ENCODE data around the gene SBNO2.
A peak's percentile ranks its signal among the peaks of the same experiment; 100 is the strongest.
"Not testable (repeated sequence)": the region's sequence is repeated elsewhere in the genome, so short reads cannot be mapped to it uniquely, and the experiment has no call there.

SBNO2 gene

DNA sequence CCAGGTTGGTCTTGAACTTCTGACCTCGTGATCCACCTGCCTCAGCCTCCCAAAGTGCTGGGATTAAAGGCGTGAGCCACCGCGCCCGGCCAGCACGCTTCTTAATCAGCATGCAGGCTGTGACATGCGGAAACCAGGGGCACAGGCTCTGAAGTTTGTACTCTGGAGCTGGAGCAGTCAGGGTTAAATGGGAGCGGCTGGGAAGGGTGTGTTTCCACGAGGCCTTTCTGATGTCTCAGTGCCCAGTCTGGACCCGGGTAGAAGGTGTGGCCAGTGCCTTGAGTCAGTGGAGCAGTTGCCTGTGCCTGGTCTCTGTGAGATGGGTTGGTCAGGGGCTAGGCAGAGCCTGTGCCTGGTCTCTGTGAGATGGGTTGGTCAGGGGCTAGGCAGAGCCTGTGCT, 34.8 kb upstream of the SBNO2 start:
- DNase-seq, result not testable (repeated sequence)

DNA sequence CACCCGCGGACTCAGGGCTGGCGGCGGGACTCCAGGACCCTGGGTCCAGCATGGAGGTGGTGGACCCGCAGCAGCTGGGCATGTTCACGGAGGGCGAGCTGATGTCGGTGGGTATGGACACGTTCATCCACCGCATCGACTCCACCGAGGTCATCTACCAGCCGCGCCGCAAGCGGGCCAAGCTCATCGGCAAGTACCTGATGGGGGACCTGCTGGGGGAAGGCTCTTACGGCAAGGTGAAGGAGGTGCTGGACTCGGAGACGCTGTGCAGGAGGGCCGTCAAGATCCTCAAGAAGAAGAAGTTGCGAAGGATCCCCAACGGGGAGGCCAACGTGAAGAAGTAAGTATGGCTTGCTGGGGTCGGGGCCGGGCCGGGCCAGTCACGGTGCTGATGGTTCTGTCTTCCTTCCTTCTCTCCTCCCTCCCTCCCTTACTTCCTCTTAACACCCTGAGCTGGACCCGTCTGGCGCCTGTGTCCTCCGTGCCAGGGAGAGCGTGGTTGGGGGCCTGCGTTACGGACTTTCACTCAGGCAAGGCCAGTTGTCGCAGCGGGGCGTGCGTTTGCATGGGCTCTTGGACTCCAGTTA, 32.9 kb upstream of the SBNO2 start:
- peak; percentile 27 for DNase-seq

DNA sequence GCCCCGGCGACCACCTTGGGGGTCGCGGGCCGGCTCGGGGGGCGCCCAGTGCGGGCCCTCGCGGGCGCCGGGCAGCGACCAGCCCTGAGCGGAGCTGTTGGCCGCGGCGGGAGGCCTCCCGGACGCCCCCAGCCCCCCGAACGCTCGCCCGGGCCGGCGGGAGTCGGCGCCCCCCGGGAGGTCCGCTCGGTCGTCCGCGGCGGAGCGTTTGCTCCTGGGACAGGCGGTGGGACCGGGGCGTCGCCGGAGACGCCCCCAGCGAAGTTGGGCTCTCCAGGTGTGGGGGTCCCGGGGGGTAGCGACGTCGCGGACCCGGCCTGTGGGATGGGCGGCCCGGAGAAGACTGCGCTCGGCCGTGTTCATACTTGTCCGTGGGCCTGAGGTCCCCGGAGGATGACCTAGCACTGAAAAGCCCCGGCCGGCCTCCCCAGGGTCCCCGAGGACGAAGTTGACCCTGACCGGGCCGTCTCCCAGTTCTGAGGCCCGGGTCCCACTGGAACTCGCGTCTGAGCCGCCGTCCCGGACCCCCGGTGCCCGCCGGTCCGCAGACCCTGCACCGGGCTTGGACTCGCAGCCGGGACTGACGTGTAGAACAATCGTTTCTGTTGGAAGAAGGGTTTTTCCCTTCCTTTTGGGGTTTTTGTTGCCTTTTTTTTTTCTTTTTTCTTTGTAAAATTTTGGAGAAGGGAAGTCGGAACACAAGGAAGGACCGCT, 32.2 kb upstream of the SBNO2 start:
- DNase-seq, result peak; percentile 18

- peak; percentile 99 for DNase-seq
Observed at GRCh38 chr19:1205114-1206099, 31.3 kb upstream of the SBNO2 start, which contains the start of gene STK11. Gene STK11 (plus strand): TSS chr19:1205778. CDS start chr19:1206914, 1,136 bp downstream.

DNA sequence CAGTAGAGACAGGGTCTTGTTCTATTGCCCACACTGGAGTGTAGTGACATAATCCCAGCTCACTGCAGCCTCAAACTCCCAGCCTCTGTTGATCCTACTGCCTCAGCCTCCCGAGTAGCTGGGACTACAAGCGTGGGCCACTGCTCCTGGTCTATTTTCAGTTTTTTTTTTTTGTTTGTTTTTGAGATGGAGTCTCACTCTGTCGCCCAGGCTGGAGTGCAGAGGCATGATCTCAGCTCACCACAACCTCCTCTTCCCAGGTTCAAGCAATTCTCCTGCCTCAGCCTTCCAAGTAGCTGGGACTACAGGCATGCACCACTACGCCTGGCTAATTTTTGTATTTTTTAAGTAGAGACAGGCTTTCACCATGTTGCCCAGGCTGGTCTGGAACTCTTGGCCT, 26.5 kb upstream of the SBNO2 start:
- not testable (repeated sequence) for DNase-seq

DNA sequence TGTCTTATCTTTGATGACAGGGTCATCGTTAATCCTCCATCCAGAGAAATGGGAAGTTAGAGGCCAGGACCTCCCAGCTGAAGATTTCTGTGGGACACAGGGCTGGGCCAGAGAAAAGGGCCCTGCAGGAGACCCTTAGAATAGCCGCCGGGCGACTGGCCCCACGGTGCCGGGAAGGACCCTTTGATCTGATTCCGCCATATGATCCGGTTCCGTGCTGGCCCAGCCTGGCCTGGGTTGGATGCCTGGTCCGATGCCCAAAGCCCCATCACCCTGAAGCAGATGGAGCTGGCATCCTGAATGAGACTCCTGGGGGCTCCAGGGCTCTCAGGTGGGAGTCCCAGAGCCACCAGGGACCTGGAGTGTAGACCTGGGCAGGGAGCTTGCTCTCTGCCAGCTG, 25.5 kb upstream of the SBNO2 start:
- DNase-seq, result no peak

GRCh38 chr19:1189419-1189818, 15.4 kb upstream of the SBNO2 start:
- DNase-seq, result peak; percentile 58

- no peak for DNase-seq
Observed at GRCh38 chr19:1183543-1184172, 9.6 kb upstream of the SBNO2 start.

DNA sequence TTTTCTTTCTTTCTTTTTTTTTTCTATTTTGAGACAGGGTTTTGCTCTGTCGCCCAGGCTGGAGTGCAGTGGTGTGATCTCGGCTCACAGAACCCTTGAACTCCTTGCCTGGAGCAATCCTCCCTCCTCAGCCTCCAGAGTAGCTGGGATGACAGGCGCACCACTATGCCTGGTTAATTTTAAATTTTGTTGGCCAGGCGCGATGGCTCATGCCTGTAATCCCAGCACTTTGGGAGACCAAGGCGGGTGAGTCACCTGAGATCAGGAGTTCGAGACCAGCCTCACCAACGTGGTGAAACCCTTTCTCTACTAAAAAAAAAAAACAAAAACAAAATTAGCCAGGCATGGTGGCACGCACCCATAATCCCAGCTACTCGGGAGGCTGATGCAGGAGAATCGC, 8.7 kb upstream of the SBNO2 start:
- DNase-seq, result no peak

GRCh38 chr19:1182068-1182467, 8.0 kb upstream of the SBNO2 start:
- no peak for DNase-seq

DNA sequence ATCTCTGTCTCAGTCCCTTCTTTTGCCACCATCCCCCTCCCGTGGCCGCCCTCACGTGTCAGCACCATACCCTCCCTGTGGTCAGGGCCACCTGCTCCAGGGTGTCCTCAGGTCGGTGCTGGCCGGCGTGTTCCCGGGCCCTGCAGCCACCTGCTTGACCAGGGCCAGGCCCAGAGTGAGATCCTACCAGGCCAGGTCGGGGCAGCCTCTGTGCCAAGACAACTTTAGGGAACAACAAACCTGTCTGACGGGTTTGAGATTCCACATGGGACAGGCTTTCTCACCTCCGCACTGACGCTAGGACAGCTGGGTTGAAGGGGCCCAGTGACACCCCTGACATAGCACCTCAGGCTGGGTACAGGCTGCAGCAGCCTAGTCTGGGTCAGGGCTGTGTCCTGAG, 7.5 kb upstream of the SBNO2 start:
- DNase-seq, result no peak

GRCh38 chr19:1177322-1178114, 3.5 kb upstream of the SBNO2 start:
- DNase-seq, result no peak

DNA sequence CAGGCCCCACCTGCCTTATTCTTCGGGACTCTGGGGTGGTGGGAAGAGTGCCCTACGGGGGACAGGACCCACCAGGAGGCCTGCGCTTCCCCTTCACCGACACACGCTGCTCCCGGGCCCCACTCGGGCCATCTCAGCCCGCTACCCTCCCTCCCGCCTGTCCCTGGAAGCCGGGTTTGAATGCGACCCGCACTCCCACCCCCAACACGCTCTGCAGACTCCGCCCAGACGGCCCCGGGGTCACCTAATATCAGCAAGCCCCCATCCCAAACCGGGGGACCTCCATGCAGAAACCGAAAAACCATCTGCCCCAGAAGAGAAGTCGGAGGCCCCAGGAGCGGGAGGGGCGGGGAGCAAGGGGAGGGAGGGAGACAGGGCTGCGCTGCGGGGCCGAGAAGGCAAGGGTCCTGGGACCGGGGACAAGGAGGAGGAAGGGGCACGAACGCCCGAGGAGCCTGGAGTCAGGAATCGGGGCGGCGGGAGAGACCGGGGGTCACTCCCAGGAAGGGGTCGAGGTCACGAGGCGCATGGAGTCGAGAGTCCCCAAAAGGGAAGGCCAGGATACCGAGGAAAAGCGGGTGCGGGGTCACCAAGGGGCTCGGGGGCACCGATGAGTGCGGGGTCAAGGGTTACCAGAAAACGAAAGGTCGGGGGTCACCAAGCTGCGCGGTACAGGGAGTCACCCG, 766 bp downstream of the SBNO2 start:
- peak; percentile 23 for DNase-seq

GRCh38 chr19:1172353-1173158, 1.5 kb downstream of the SBNO2 start:
- no peak for DNase-seq

- DNase-seq, result no peak
Observed at GRCh38 chr19:1171755-1172352, 2.2 kb downstream of the SBNO2 start.

- DNase-seq, result no peak
Observed at GRCh38 chr19:1170938-1171754, 2.9 kb downstream of the SBNO2 start.

DNA sequence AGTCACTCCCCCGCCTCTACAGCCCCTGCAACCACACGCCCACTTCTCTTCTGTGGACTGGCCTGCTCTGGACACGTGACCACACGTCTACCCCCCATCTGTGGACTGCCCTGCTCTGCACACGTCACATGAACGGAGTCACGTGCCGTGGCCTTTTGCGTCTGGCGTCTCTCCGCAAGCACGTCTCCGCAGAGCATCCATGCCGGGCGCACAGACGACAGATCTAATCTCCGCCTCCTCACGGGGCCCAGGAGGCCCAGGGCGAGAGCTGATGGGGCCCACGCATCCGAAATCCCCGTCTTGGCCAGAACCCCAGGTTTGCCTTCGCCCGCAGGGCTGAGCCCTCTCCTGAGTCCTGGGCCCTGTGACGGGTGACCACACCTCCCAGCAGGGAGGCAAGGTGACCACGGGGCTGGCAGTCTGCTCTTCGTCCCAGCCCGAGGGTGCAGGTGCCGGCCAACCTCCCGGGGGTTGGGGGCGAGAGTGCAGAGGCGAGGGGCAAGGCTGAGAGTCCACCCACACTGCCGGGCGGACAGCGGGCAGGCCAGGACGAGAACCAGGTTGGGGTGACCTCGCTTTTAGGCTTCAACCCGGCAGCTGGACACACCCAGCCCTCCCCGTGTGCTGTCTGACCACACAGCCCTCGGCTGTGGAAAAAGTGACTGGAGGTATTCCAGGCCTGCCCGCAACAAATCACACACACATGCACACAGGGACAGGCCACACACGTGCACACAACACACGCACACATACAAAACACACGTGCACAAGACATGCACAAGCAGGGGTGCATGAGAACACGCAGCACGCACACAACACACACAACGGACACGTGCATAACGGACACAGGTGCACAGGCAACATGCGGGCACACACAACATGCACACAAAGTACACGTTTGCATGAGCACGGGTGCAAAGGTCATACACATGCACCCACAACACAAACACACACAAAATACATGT, 3.9 kb downstream of the SBNO2 start:
- DNase-seq, result no peak

DNA sequence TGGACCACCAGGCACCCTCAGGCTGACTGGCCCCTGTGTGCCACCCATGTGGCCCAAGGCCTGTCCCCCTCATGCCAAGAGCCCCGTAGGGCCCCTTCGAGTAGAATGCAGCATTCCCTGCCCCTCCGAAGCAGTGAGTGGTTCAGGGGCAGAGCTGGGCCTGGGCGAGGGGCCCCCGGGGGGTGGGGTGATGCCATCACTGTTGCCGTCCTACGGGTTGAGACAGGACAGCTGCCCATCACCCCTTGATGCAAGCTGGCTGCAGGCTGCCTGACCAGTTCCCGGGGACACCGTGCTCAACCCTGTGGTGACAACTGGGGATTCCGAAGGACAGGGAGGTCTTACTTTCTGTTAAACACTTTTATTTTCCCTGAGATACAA, 4.7 kb downstream of the SBNO2 start:
- no peak for DNase-seq
